Mononuclear cell (primary cell): ENCODE results near the gene TBC1D22A. TPM values are rescaled to one million over a fixed set of nuclear protein-coding genes. Genes with fewer than 3 reads are reported as not detected.

ENCODE experiments used
- H3K27me3 ChIP-seq: 2 replicates; pipeline ENCODE4 v1.6.0; 2011; ENCODE audit warnings: low read length, control low read depth; ENCODE audit not compliant: insufficient read depth
- H3K4me1 ChIP-seq: 2 replicates; pipeline ENCODE4 v1.5.1; 2011; ENCODE audit warnings: mild to moderate bottlenecking, low read length, control low read depth; ENCODE audit not compliant: insufficient read depth
- H3K4me3 ChIP-seq: 2 replicates; pipeline ENCODE4 v1.5.1; 2011; ENCODE audit warnings: mild to moderate bottlenecking, low read length, moderate library complexity
- H3K9me3 ChIP-seq: 2 replicates; pipeline ENCODE4 v1.5.1; 2011; ENCODE audit warnings: low read depth, mild to moderate bottlenecking, control low read depth, low read length
- total RNA-seq: library from RNA; depleted of rRNA; stranded (reverse); fragments of >200 nt; gene quantifications from one replicate; pipeline ENCODE4 v1.2.3, GENCODE V29; 2012

The TBC1D22A gene
- total RNA-seq, 1 donor, result 14.1 TPM

- H3K27me3 ChIP-seq, result no peaks in the 10 kb centered on the region
- H3K4me1 ChIP-seq, result no peaks in the 10 kb centered on the region
- no peak overlapping the region for H3K4me3 ChIP-seq
- no peaks in the 10 kb centered on the region for H3K9me3 ChIP-seq
Measured at GRCh38 chr22:47030881-47031627, 268.6 kb downstream of the TBC1D22A start.

- Histone ChIP-seq H3K27me3 (no peaks in the 10 kb centered on the region), H3K9me3 (no peaks in the 10 kb centered on the region), H3K4me1 (no peaks in the 10 kb centered on the region), H3K4me3 (no peak overlapping the region)
Measured at GRCh38 chr22:47031628-47031915, 269.1 kb downstream of the TBC1D22A start.

GRCh38 chr22:47032091-47032943 is 269.9 kb downstream of the TBC1D22A start:
- H3K9me3 ChIP-seq, result no peaks in the 10 kb centered on the region
- H3K4me3 ChIP-seq, result no peak overlapping the region
- no peaks in the 10 kb centered on the region for H3K27me3 ChIP-seq
- H3K4me1 ChIP-seq, result no peaks in the 10 kb centered on the region

- no peaks in the 10 kb centered on the region for H3K27me3 ChIP-seq
- no peak overlapping the region for H3K4me3 ChIP-seq
- H3K4me1 ChIP-seq, result no peaks in the 10 kb centered on the region
- no peaks in the 10 kb centered on the region for H3K9me3 ChIP-seq
Measured at GRCh38 chr22:47032956-47033647, 270.7 kb downstream of the TBC1D22A start.

- Histone ChIP-seq H3K27me3 (no peaks in the 10 kb centered on the region), H3K9me3 (no peaks in the 10 kb centered on the region), H3K4me3 (no peak overlapping the region), H3K4me1 (no peaks in the 10 kb centered on the region)
Measured at GRCh38 chr22:47033648-47034000, 271.2 kb downstream of the TBC1D22A start.

GRCh38 chr22:47034076-47034808 is 271.8 kb downstream of the TBC1D22A start:
- Histone ChIP-seq H3K9me3 (no peaks in the 10 kb centered on the region), H3K27me3 (no peaks in the 10 kb centered on the region), H3K4me1 (no peaks in the 10 kb centered on the region), H3K4me3 (no peak overlapping the region)

GRCh38 chr22:47034905-47035419 is 272.5 kb downstream of the TBC1D22A start:
- no peaks in the 10 kb centered on the region for H3K27me3 ChIP-seq
- no peaks in the 10 kb centered on the region for H3K9me3 ChIP-seq
- no peak overlapping the region for H3K4me3 ChIP-seq
- H3K4me1 ChIP-seq, result no peaks in the 10 kb centered on the region

GRCh38 chr22:47035425-47035881 is 273.0 kb downstream of the TBC1D22A start:
- Histone ChIP-seq H3K27me3 (no peaks in the 10 kb centered on the region), H3K4me3 (no peak overlapping the region), H3K4me1 (no peaks in the 10 kb centered on the region), H3K9me3 (no peaks in the 10 kb centered on the region)

- Histone ChIP-seq H3K4me3 (no peak overlapping the region), H3K4me1 (no peaks in the 10 kb centered on the region), H3K9me3 (no peaks in the 10 kb centered on the region), H3K27me3 (no peaks in the 10 kb centered on the region)
Measured at GRCh38 chr22:47036352-47036751, 273.9 kb downstream of the TBC1D22A start.

GRCh38 chr22:47036936-47037485 is 274.6 kb downstream of the TBC1D22A start:
- Histone ChIP-seq H3K4me3 (no peak overlapping the region), H3K9me3 (no peaks in the 10 kb centered on the region), H3K27me3 (no peaks in the 10 kb centered on the region), H3K4me1 (no peaks in the 10 kb centered on the region)

- Histone ChIP-seq H3K4me3 (no peak overlapping the region), H3K9me3 (no peaks in the 10 kb centered on the region), H3K4me1 (no peaks in the 10 kb centered on the region), H3K27me3 (no peaks in the 10 kb centered on the region)
Measured at GRCh38 chr22:47038206-47038835, 275.9 kb downstream of the TBC1D22A start.

GRCh38 chr22:47039356-47039755 is 276.9 kb downstream of the TBC1D22A start:
- Histone ChIP-seq H3K4me1 (no peaks in the 10 kb centered on the region), H3K27me3 (no peaks in the 10 kb centered on the region), H3K4me3 (no peak overlapping the region), H3K9me3 (no peaks in the 10 kb centered on the region)

- Histone ChIP-seq H3K4me1 (no peaks in the 10 kb centered on the region), H3K4me3 (no peak overlapping the region), H3K9me3 (no peaks in the 10 kb centered on the region), H3K27me3 (no peaks in the 10 kb centered on the region)
Measured at GRCh38 chr22:47040486-47041270, 278.2 kb downstream of the TBC1D22A start.
